K562 (cell line): ENCODE results near the gene LAIR2. TPM values are rescaled to one million over a fixed set of nuclear protein-coding genes. Genes with fewer than 3 reads are reported as not detected.

Experiments used
- ATF3 ChIP-seq, 2 experiments: fragments of 450-650 bp in 1 of 2; sonication (generic) in 1 of 2; formaldehyde crosslinking in 1 of 2; IDR thresholded peaks in 1 of 2; conservative IDR thresholded peaks in 1 of 2; 2 replicates each; pipeline versions ENCODE4 v1.6.1 to v1.8.1; 2016 to 2023; ENCODE audit warnings: mild to moderate bottlenecking in 2 of 2, moderate library complexity in 2 of 2, inconsistent platforms in 1 of 2, missing genetic modification reagents in 1 of 2
- BACH1 ChIP-seq: fragments of 200-800 bp; sonication (Bioruptor generic); IDR thresholded peaks from 2 replicates; pipeline ENCODE4 v1.6.1; 2016; ENCODE audit warnings: missing genetic modification characterization, missing compliant biosample characterization
- BDP1 ChIP-seq: IDR thresholded peaks from 3 replicates; pipeline ENCODE4 v1.6.1; 2011; ENCODE audit not compliant: insufficient read length, insufficient read depth
- BRD9 ChIP-seq: fragments of 450-650 bp; IDR thresholded peaks from 2 replicates; pipeline ENCODE4 v1.6.1; 2018; ENCODE audit warnings: low read depth; ENCODE audit not compliant: partially characterized antibody
- CAMTA2 ChIP-seq: fragments of 250-450 bp; sonication (Bioruptor Pico); conservative IDR thresholded peaks from 2 replicates; pipeline ENCODE4 v1.5.1; 2022
- CREB1 ChIP-seq, 2 experiments: sonication (generic) in 1 of 2; formaldehyde crosslinking in 1 of 2; IDR thresholded peaks; 2 replicates each; pipeline versions ENCODE4 v1.6.1 to v1.8.0; 2012 to 2022; ENCODE audit warnings: inconsistent platforms in 1 of 2, mild to moderate bottlenecking in 1 of 2, missing genetic modification reagents in 1 of 2, moderate library complexity in 1 of 2
- EGR1 ChIP-seq: fragments of 450-650 bp; conservative IDR thresholded peaks from 2 replicates; pipeline ENCODE4 v1.6.1; 2017; ENCODE audit warnings: mild to moderate bottlenecking
- HNRNPL ChIP-seq: fragments of 200-400 bp; formaldehyde crosslinking; IDR thresholded peaks from 2 replicates; pipeline ENCODE4 v1.6.1; 2017; ENCODE audit warnings: low read depth, mild to moderate bottlenecking, low read length
- HNRNPUL1 ChIP-seq: fragments of 200-400 bp; formaldehyde crosslinking; IDR thresholded peaks from 2 replicates; pipeline ENCODE4 v1.6.1; 2017; ENCODE audit warnings: low read length
- IRF9 ChIP-seq: fragments of 450-650 bp; IDR thresholded peaks from 2 replicates; pipeline ENCODE4 v1.6.1; 2016; ENCODE audit warnings: missing biosample characterization, missing genetic modification characterization
- NRF1 ChIP-seq, 2 experiments: fragments of 450-650 bp; IDR thresholded peaks in 1 of 2; conservative IDR thresholded peaks in 1 of 2; 2 replicates each; pipeline ENCODE4 v1.6.1; 2014; ENCODE audit warnings: mild to moderate bottlenecking in 2 of 2
- RBM15 ChIP-seq: fragments of 200-400 bp; formaldehyde crosslinking; IDR thresholded peaks from 2 replicates; pipeline ENCODE4 v1.6.1; 2018; ENCODE audit warnings: mild to moderate bottlenecking, low read length, moderate library complexity; ENCODE audit not compliant: insufficient read depth
- TAF1 ChIP-seq: IDR thresholded peaks from 2 replicates; pipeline ENCODE4 v1.6.1; 2011; ENCODE audit warnings: mild to moderate bottlenecking, low read length, moderate library complexity; ENCODE audit not compliant: insufficient read depth, control insufficient read depth, severe bottlenecking; ENCODE audit errors: extremely low read depth
- ZBTB7A ChIP-seq: IDR thresholded peaks from 2 replicates; pipeline ENCODE4 v1.6.1; 2011; ENCODE audit warnings: low read depth, mild to moderate bottlenecking, low read length, moderate library complexity, borderline replicate concordance; ENCODE audit not compliant: control insufficient read depth
- ZKSCAN1 ChIP-seq: fragments of 150-350 bp; IDR thresholded peaks from 2 replicates; pipeline ENCODE4 v1.6.1; 2016; ENCODE audit warnings: low read depth, low read length
- ZNF184 ChIP-seq: sonication (generic); formaldehyde crosslinking; IDR thresholded peaks from 2 replicates; pipeline ENCODE4 v1.5.0; 2020; ENCODE audit warnings: missing genetic modification reagents
- ZNF408 ChIP-seq: fragments of 250-450 bp; sonication (Bioruptor Pico); IDR thresholded peaks from 2 replicates; pipeline ENCODE4 v1.4.0; 2020; ENCODE audit warnings: low read depth, mild to moderate bottlenecking, moderate library complexity
- ZNF609 ChIP-seq: sonication (generic); formaldehyde crosslinking; IDR thresholded peaks from 2 replicates; pipeline ENCODE4 v1.8.1; 2023; ENCODE audit warnings: missing genetic modification reagents, mild to moderate bottlenecking, borderline replicate concordance
- polyA plus RNA-seq, 8 experiments: library from polyadenylated mRNA; depleted of rRNA in 4 of 8; stranded (reverse) in 5 of 8; unstranded in 3 of 8; fragments of >200 nt; fragmentation: Nextera tagmentation in 2 of 8; fragmentation: Illumina TruSeq in 1 of 8; extraction: Ambion mirVana in 2 of 8; extraction: Trizol in 1 of 8; gene quantifications; 2 replicates each; pipeline versions ENCODE4 v1.2.1 to v1.2.3, GENCODE V29; 2011 to 2014; ENCODE audit warnings: inconsistent platforms in 1 of 8, missing spikeins in 1 of 8
- total RNA-seq, 7 experiments: library from RNA; depleted of rRNA in 6 of 7; stranded (reverse); fragments of >200 nt in 6 of 7; fragmentation: Illumina TruSeq in 2 of 7; extraction: Trizol in 2 of 7; gene quantifications; 2 replicates each; pipeline versions ENCODE4 v1.2.1 to v1.2.3, GENCODE V29; 2011 to 2021; ENCODE audit warnings: low replicate concordance in 1 of 7

The LAIR2 gene
- total and polyA plus RNA-seq, 9 of the 15 experiments (the other 6 are each of a cell fraction or from before 2014, with no cell fraction given) = not detected

- TF ChIP-seq ZNF609 (CRISPR knock-in tag) (no peak), HNRNPL (no peak), TAF1 (no peak), IRF9 (tag) (no peak), RBM15 (no peak), BDP1 (no peak), ZNF408 (CRISPR knock-in tag) (no peak), NRF1 (conservative IDR thresholded peaks at IDR 0.05 in 1 of 2, IDR thresholded peaks at IDR 0.05 in 1 of 2) (peak in 1 of 2 experiments; percentile 16; a peak in 1 of 4 replicates), BRD9 (no peak), ZKSCAN1 (no peak), ZNF184 (CRISPR knock-in tag) (no peak), ZBTB7A (peak; percentile 57; the same call in 1 of the 2 replicates), BACH1 (tag) (no peak), EGR1 (peak; percentile 71), HNRNPUL1 (no peak), ATF3 (IDR thresholded peaks at IDR 0.05) (no peak), ATF3 (CRISPR knock-in tag; conservative IDR thresholded peaks at IDR 0.05) (no peak), CAMTA2 (no peak), CREB1 (IDR thresholded peaks at IDR 0.05) (peak; percentile 60; the same call in 1 of the 2 replicates), CREB1 (CRISPR knock-in tag; IDR thresholded peaks at IDR 0.05) (no peak)
These were observed 29.4 kb upstream of the LAIR2 start, which contains the start of gene CDC42EP5 (continued) for GRCh38 chr19:54473071-54473891.
